Measurements from ENCODE around the gene RORB.

- TF ChIP-seq REST (IDR thresholded peaks at IDR 0.05; ENCODE audit: insufficient read depth in 1 of 2, low read depth in 2 of 2, low read length in 1 of 2): no peak
- TF ChIP-seq CTCF (IDR thresholded peaks at IDR 0.05): no peak
These were observed 30.6 kb downstream of the RORB start for GRCh38 chr9:74527718-74528117.

Measured in Panc1 (cell line).